Spleen (tissue), 11 donors: ENCODE results near the gene WWP2. TPM values are rescaled to one million over a fixed set of nuclear protein-coding genes. Genes with fewer than 3 reads are reported as not detected.

Experiments used
- DNase-seq: peaks from one replicate; pipeline ENCODE4 v3.0.0-alpha.2; 2020
- H3K27ac ChIP-seq, 8 donors: fragments of 200-600 bp; sonication (generic) in 7 of 8; 1 replicate in 4 of 8; 2 replicates in 4 of 8; pipeline versions ENCODE4 v1.5.0 to v1.8.0; 2016 to 2021; ENCODE audit warnings: inconsistent platforms in 4 of 8, mild to moderate bottlenecking in 4 of 8, moderate library complexity in 1 of 8
- H3K27me3 ChIP-seq, 7 donors: fragments of 200-600 bp; sonication (generic) in 6 of 7; replicated peaks in 1 of 7; 1 replicate in 4 of 7; 2 replicates in 3 of 7; pipeline versions ENCODE4 v1.5.0 to v1.8.0; 2016 to 2021; ENCODE audit warnings: inconsistent platforms in 3 of 7, mild to moderate bottlenecking in 1 of 7
- H3K36me3 ChIP-seq, 6 donors: fragments of 200-600 bp; sonication (generic) in 5 of 6; 1 replicate in 4 of 6; 2 replicates in 2 of 6; pipeline versions ENCODE4 v1.5.0 to v1.8.0; 2016 to 2021; ENCODE audit warnings: inconsistent platforms in 2 of 6
- H3K4me1 ChIP-seq, 6 donors: fragments of 200-600 bp; sonication (generic) in 5 of 6; 1 replicate in 3 of 6; 2 replicates in 3 of 6; pipeline versions ENCODE4 v1.5.0 to v1.8.0; 2016 to 2021; ENCODE audit warnings: inconsistent platforms in 3 of 6
- H3K4me3 ChIP-seq, 8 donors: fragments of 200-600 bp; sonication (generic) in 7 of 8; 1 replicate in 4 of 8; 2 replicates in 4 of 8; pipeline versions ENCODE4 v1.5.0 to v1.8.0; 2016 to 2021; ENCODE audit warnings: inconsistent platforms in 4 of 8, mild to moderate bottlenecking in 4 of 8, moderate library complexity in 2 of 8
- H3K9me3 ChIP-seq, 8 donors: fragments of 200-600 bp; sonication (generic) in 7 of 8; 1 replicate in 4 of 8; 2 replicates in 4 of 8; pipeline versions ENCODE4 v1.5.0 to v1.8.0; 2016 to 2021; ENCODE audit warnings: inconsistent platforms in 4 of 8
- CTCF ChIP-seq, 11 experiments: fragments of 200-600 bp in 7 of 11; fragments of 450-650 bp in 4 of 11; sonication (generic) in 4 of 11; IDR thresholded peaks in 8 of 11; conservative IDR thresholded peaks in 3 of 11; 1 replicate in 7 of 11; 2 replicates in 4 of 11; pipeline versions ENCODE4 v1.4.0 to v1.8.0; 2016 to 2021; ENCODE audit warnings: antibody characterized with exemption in 11 of 11, inconsistent platforms in 4 of 11, mild to moderate bottlenecking in 1 of 11
- POLR2A ChIP-seq, 3 donors: fragments of 450-650 bp; IDR thresholded peaks; one replicate each; pipeline ENCODE4 v1.5.1; 2017; ENCODE audit warnings: antibody characterized with exemption in 3 of 3, mild to moderate bottlenecking in 1 of 3
- POLR2AphosphoS5 ChIP-seq, 3 donors: sonication (generic); formaldehyde crosslinking; IDR thresholded peaks; one replicate each; pipeline ENCODE4 v1.5.1; 2017; ENCODE audit warnings: antibody characterized with exemption in 3 of 3
- WGBS, 5 donors: extraction: QIAGEN DNeasy Blood & Tissue Kit in 3 of 5; methylation state at CpG; one replicate each; pipeline versions ENCODE4 v1.1.5 to v1.1.7; 2013 to 2018; 5-methylcytosine and 5-hydroxymethylcytosine counted together
- intact Hi-C: fragments of 100-400 bp; cut with DNase I; formaldehyde crosslinking; loops from one replicate; pipeline ENCODE4 v1.15.0; 2023; ENCODE audit warnings: low total_unique reads
- polyA plus RNA-seq, 3 donors: library from polyadenylated mRNA; stranded (reverse); fragments of 200-250 nt; gene quantifications; one replicate each; pipeline ENCODE4 v1.2.1, GENCODE V29; 2013
- total RNA-seq, 7 donors: library from RNA; depleted of rRNA in 3 of 7; stranded (reverse); fragments of >200 nt in 3 of 7; fragmentation: NEBNext Ultra II Directional in 4 of 7; extraction: Animal tissue kit (Norgen Biotek cat#: 25700) in 4 of 7; gene quantifications; one replicate each; pipeline versions ENCODE4 v1.1.0 to v1.2.1, GENCODE V29; 2016 to 2021
- donor health status: healthy with polysubstance abuse.
- donor health status: DM: no; HTN: no; CAD: no; lungs with moderate emphysema.
- donor health status: DM: no; HTN: no; CAD: no.
- donor health status: Bipolar disorder and iron deficiency.
- donor health status: healthy.
- donor health status: DM: no; HTN: no; CAD: no.
- donor health status: DM: yes; HTN: yes; CAD: no.

The WWP2 gene
- total and polyA plus RNA-seq, 10 donors = 13.7 to 109 (median 67.7) TPM

DNA sequence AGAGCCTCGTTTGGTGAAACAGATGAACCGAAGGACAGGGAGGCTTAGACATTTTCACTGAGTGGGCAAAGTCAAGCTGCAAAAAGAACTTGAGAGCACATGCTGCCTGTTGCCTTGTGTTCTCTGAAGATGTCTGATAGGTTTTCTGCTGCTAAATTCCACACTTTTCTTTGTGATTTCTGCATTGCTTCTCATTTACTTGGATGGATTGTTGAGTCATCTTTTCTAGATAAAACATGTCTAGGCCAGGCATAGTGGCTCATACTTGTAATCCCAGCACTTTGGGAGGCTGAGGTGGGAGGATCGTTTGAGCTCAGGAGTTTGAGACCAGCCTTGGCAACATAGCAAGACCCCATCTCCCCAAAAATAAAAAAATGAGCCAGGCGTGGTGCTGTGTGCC lies 108.6 kb downstream of the WWP2 start:
- peaks cover 0 to 90% (median 46%) of the 10 kb centered on the region in 6 donors for H3K36me3 ChIP-seq

DNA sequence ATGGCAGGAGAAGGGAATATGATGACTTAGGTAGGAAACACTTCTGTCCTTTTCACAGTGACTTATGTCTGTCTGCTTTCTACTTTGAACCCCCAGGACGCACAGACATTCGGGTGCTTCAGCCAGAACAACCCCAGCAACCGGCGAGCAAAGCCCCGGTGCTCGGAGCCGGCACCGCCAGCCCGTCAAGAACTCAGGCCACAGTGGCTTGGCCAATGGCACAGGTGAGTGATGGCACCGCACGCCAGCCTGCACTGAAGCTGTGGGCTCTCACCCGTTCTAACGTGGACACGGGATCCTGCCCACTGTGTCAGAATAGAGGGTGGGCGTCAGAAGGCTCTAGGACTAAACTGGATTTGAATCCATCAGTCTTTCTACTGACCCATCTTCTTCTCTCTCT lies 109.6 kb downstream of the WWP2 start:
- intact Hi-C loops = no loop called here
- TF ChIP-seq POLR2A (IDR thresholded peaks at IDR 0.05) (no peak), POLR2AphosphoS5 (IDR thresholded peaks at IDR 0.05) (no peak)
- peaks cover 0 to 8% (median 5%) of the 10 kb centered on the region in 8 donors for H3K9me3 ChIP-seq
- WGBS, 5 donors = 94 to 98% (median 97%) methylated on average over 15 of the region's 15 CpGs
- H3K27ac ChIP-seq = no peak overlapping the region
- H3K4me1 ChIP-seq = peaks cover 0 to 9% (median 0%) of the 10 kb centered on the region in 6 donors
- no peaks in the 10 kb centered on the region for H3K27me3 ChIP-seq
- no peak overlapping the region for H3K4me3 ChIP-seq
- no peak for DNase-seq
- H3K36me3 ChIP-seq = peaks cover 0 to 99% (median 54%) of the 10 kb centered on the region in 6 donors

More for the DNA sequence above, 108.6 kb downstream of the WWP2 start:
- no peak overlapping the region for H3K4me3 ChIP-seq
- TF ChIP-seq CTCF (IDR thresholded peaks at IDR 0.05 in 8 of 11, conservative IDR thresholded peaks at IDR 0.05 in 3 of 11) = no peak
- TF ChIP-seq POLR2A (IDR thresholded peaks at IDR 0.05) = no peak
- TF ChIP-seq POLR2AphosphoS5 (IDR thresholded peaks at IDR 0.05) = no peak
- 90 to 98% (median 94%) methylated on average over 4 of the region's 4 CpGs for WGBS, 5 donors
- no peak overlapping the region for H3K27ac ChIP-seq
- H3K9me3 ChIP-seq = no peaks in the 10 kb centered on the region
- H3K4me1 ChIP-seq = peaks cover 0 to 9% (median 0%) of the 10 kb centered on the region in 6 donors
- DNase-seq = no peak
- intact Hi-C loops = no loop called here
- no peaks in the 10 kb centered on the region for H3K27me3 ChIP-seq

- peaks cover 0 to 99% (median 62%) of the 10 kb centered on the region in 6 donors for H3K36me3 ChIP-seq
- intact Hi-C loops = no loop called here
- TF ChIP-seq POLR2AphosphoS5 (IDR thresholded peaks at IDR 0.05) (no peak), POLR2A (IDR thresholded peaks at IDR 0.05) (no peak), CTCF (IDR thresholded peaks at IDR 0.05 in 8 of 11, conservative IDR thresholded peaks at IDR 0.05 in 3 of 11) (no peak)
Observed at GRCh38 chr16:69872888-69873287, 110.8 kb downstream of the WWP2 start.

DNA sequence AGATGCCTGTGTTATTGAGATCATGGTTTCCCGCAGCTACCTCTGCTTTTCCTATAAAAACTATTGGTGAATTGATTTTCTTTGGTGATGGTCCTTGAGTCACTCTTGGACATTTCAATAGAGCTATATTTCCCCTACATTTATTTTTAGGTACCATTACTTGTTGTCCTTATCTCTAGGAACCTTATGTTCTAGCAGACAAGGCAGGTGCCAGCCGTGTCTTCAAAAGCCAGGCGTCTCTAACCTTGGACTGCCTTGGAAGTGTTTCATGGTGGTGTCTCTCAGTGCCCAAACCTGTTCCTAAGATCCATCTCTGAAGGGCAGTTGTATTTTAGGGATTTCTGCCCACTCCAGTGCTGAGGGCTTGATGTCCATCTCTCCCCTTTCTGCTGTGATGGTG lies 111.7 kb downstream of the WWP2 start:
- intact Hi-C loops = no loop called here
- Histone ChIP-seq H3K36me3 (peaks cover 0 to 100% (median 67%) of the 10 kb centered on the region in 6 donors), H3K27me3 (no peaks in the 10 kb centered on the region), H3K4me3 (no peak overlapping the region), H3K4me1 (peaks cover 0 to 9% (median 0%) of the 10 kb centered on the region in 6 donors), H3K9me3 (peaks cover 0 to 13% (median 11%) of the 10 kb centered on the region in 8 donors), H3K27ac (peak overlapping the region in 3 of 8 donors; percentile 5 to 37 (median 16))
- DNase-seq = no peak
- no peak for TF ChIP-seq CTCF (IDR thresholded peaks at IDR 0.05 in 8 of 11, conservative IDR thresholded peaks at IDR 0.05 in 3 of 11)
- 72 to 97% (median 83%) methylated on average over 3 of the region's 3 CpGs for WGBS, 5 donors

More at GRCh38 chr16:69872888-69873287, 110.8 kb downstream of the WWP2 start:
- Histone ChIP-seq H3K4me1 (peaks cover 0 to 9% (median 0%) of the 10 kb centered on the region in 6 donors), H3K27me3 (no peaks in the 10 kb centered on the region), H3K27ac (peak overlapping the region in 2 of 8 donors; percentile 16 to 37), H3K9me3 (peaks cover 0 to 13% (median 11%) of the 10 kb centered on the region in 8 donors), H3K4me3 (no peak overlapping the region)
- WGBS, 5 donors = 95 to 97% (median 95%) methylated on average over 7 of the region's 7 CpGs
- no peak for DNase-seq
